Measurements from ENCODE around the gene RTEL1.

The RTEL1 gene

DNA sequence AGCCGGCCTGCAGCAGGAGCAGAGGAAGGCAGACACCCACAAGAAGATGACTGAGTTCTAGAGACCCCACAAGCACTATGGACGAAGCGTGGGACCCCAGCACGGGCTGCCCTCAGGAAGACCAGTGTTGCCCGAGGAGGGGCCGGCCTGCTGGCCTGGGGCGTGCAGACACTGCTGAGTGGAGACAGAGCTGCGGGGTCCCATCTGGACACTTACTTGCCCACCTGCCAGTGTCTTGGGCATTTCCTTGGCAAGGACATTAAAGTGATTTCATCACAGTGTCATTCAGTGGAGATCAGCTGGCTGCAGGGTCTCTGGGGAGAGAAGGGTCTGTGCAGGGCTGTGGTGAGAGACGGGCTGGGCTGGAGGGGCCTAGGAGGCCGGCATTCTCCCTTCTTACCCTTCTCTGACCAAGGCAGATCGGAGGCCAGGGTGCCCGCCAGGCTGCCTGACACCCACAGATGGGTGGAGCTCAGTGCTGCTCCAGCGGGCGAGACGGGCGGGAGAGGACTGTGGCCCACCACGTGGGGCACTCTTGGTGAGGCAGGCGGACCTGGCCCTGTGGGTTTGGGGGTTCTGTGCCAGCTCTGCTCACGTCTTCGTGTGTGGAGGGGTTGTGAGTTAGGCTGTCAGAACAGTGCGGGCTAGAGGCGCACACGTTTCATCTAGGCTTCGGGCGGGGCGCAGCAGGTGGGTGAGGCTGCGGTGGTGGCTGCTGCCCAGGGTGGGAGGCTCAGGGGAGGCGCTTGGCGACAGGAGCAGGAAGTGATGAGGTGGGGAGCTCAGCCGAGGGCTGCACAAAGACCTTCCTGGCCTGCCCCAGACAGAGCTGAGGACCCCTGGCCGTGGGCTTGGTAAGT, 78.0 kb downstream of the RTEL1 start, which contains the start of gene LIME1 (continued):
- TF ChIP-seq BCL11A (tag by site-specific recombination; IDR thresholded peaks at IDR 0.05; ENCODE audit: low read depth) = no peak
- peak; percentile 80 for TF ChIP-seq SCRT2 (tag by site-specific recombination; IDR thresholded peaks at IDR 0.05)
- TF ChIP-seq ZNF529 (tag by site-specific recombination; IDR thresholded peaks at IDR 0.05; ENCODE audit: insufficient replicate concordance) = no peak
- no peak for TF ChIP-seq ZNF521 (tag by site-specific recombination; IDR thresholded peaks at IDR 0.05)
- no peak for TF ChIP-seq HOXD13 (CRISPR knock-in tag; IDR thresholded peaks at IDR 0.05; ENCODE audit: borderline replicate concordance)
- TF ChIP-seq ZNF704 (tag by site-specific recombination; IDR thresholded peaks at IDR 0.05) = no peak
- peak; percentile 79 for TF ChIP-seq KLF8 (tag by site-specific recombination; IDR thresholded peaks at IDR 0.05)
- no peak for TF ChIP-seq RBAK (tag by site-specific recombination; IDR thresholded peaks at IDR 0.05)
- TF ChIP-seq ZBTB7A (tag by site-specific recombination; IDR thresholded peaks at IDR 0.05; ENCODE audit: low read depth) = 0 out of 2 replicates have a peak, but pooled peaks have one; percentile 34
- TF ChIP-seq, protein P1, sequence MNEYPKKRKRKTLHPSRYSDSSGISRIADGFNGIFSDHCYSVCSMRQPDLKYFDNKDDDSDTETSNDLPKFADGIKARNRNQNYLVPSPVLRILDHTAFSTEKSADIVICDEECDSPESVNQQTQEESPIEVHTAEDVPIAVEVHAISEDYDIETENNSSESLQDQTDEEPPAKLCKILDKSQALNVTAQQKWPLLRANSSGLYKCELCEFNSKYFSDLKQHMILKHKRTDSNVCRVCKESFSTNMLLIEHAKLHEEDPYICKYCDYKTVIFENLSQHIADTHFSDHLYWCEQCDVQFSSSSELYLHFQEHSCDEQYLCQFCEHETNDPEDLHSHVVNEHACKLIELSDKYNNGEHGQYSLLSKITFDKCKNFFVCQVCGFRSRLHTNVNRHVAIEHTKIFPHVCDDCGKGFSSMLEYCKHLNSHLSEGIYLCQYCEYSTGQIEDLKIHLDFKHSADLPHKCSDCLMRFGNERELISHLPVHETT (tag by site-specific recombination; IDR thresholded peaks at IDR 0.05) = no peak
- TF ChIP-seq ZFHX2 (tag by site-specific recombination; conservative IDR thresholded peaks at IDR 0.05) = peak; percentile 65
- TF ChIP-seq, protein P2, sequence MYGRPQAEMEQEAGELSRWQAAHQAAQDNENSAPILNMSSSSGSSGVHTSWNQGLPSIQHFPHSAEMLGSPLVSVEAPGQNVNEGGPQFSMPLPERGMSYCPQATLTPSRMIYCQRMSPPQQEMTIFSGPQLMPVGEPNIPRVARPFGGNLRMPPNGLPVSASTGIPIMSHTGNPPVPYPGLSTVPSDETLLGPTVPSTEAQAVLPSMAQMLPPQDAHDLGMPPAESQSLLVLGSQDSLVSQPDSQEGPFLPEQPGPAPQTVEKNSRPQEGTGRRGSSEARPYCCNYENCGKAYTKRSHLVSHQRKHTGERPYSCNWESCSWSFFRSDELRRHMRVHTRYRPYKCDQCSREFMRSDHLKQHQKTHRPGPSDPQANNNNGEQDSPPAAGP (tag by site-specific recombination; IDR thresholded peaks at IDR 0.05) = peak; percentile 71
- TF ChIP-seq HIC1 (tag by site-specific recombination; IDR thresholded peaks at IDR 0.05) = 0 out of 2 replicates have a peak, but pooled peaks have one; percentile 57
- TF ChIP-seq KLF1 (tag by site-specific recombination; IDR thresholded peaks at IDR 0.05) = peak; percentile 97
- no peak for TF ChIP-seq ZBTB17 (tag by site-specific recombination; IDR thresholded peaks at IDR 0.05)
- TF ChIP-seq TRIM28 (IDR thresholded peaks at IDR 0.05; ENCODE audit: borderline replicate concordance, low read length) = no peak
- TF ChIP-seq SP2 (tag by site-specific recombination; IDR thresholded peaks at IDR 0.05) = no peak
- TF ChIP-seq ZNF140 (tag by site-specific recombination; IDR thresholded peaks at IDR 0.05) = no peak

GRCh38 chr20:63736893-63737694, 79.0 kb downstream of the RTEL1 start:
- Histone ChIP-seq H3K27ac (ENCODE audit: extremely low read depth, low read depth, low read length) (no peak overlapping the region), H3K36me3 (ENCODE audit: control insufficient read depth in 2 of 2, insufficient read depth in 1 of 2, low read length in 2 of 2) (peaks cover 0 to 61% of the 10 kb centered on the region in 2 experiments; a peak in 2 of 3 replicates), H3K4me3 (ENCODE audit: low read depth, low read length) (no peak overlapping the region), H3K4me1 (ENCODE audit: control insufficient read depth, insufficient read depth, low read length) (no peaks in the 10 kb centered on the region; the same call in 1 of the 2 replicates), H3K9me3 (ENCODE audit: control insufficient read depth, insufficient read depth, low read depth, low read length) (no peaks in the 10 kb centered on the region)
- ChIA-PET CTCF (interaction anchor here (0.6 kb wide), 1 partner anchor 26 kb away, joined by 4 read pairs; no protein-coding TSS in a partner anchor), POLR2A (interaction anchor here (0.6 to 2.4 kb wide), 4 partner anchors 8 to 128 kb away, joined by 3 to 11 read pairs (median 4); partner anchors contain the start of genes ARFRP1, TPD52L2 and ZGPAT)
- TF ChIP-seq ZNF677 (tag by site-specific recombination; IDR thresholded peaks at IDR 0.05) (no peak), ZNF23 (tag by site-specific recombination; IDR thresholded peaks at IDR 0.05; ENCODE audit: borderline replicate concordance) (no peak), ZBTB8A (tag by site-specific recombination; IDR thresholded peaks at IDR 0.05) (0 out of 2 replicates have a peak, but pooled peaks have one; percentile 24), ZNF223 (tag by site-specific recombination; IDR thresholded peaks at IDR 0.05) (no peak), ZNF2 (tag by site-specific recombination; IDR thresholded peaks at IDR 0.05) (no peak), ZNF148 (tag by site-specific recombination; IDR thresholded peaks at IDR 0.05; ENCODE audit: borderline replicate concordance) (no peak), ZNF416 (tag by site-specific recombination; IDR thresholded peaks at IDR 0.05) (no peak), ZNF221 (tag by site-specific recombination; IDR thresholded peaks at IDR 0.05; ENCODE audit: borderline replicate concordance) (no peak), ZNF660 (tag by site-specific recombination; IDR thresholded peaks at IDR 0.05) (no peak)

All from HEK293 (cell line).